WTC11 (cell line): Measurements from ENCODE around the gene PDRG1. TPM values are rescaled to one million over a fixed set of nuclear protein-coding genes. Genes with fewer than 3 reads are reported as not detected.

ENCODE experiments used
- ATAC-seq: fragments of 200-7000 bp; cut with Tn5 transposase; 2 replicates; pipeline ENCODE4 v1.10.0; 2021; ENCODE audit warnings: mild to moderate bottlenecking, moderate library complexity
- CTCF ChIA-PET: fragments of 300-600 bp; sonication (Branson Sonifier 250); formaldehyde crosslinking; loops from one replicate; lab custom pipeline; 2021; ENCODE audit warnings: antibody characterized with exemption; lab: Charles Lee
- POLR2A ChIA-PET: fragments of 350-600 bp; sonication (Branson Sonifier 250); formaldehyde crosslinking; loops from one replicate; lab custom pipeline; 2021; ENCODE audit warnings: antibody characterized with exemption; lab: Charles Lee
- DNase-seq: peaks from one replicate; pipeline ENCODE4 v3.0.0; 2021; ENCODE audit warnings: low spot score
- H3K27ac Mint-ChIP-seq: 2 replicates; pipeline ENCODE4 v1.8.0; 2021; ENCODE audit warnings: mixed read lengths
- H3K27me3 Mint-ChIP-seq: 2 replicates; pipeline ENCODE4 v1.8.0; 2021; ENCODE audit warnings: low read depth, mild to moderate bottlenecking, moderate library complexity, mixed read lengths
- H3K36me3 Mint-ChIP-seq: 2 replicates; pipeline ENCODE4 v1.8.0; 2021; ENCODE audit warnings: mixed read lengths
- H3K4me1 Mint-ChIP-seq: 2 replicates; pipeline ENCODE4 v1.8.0; 2022; ENCODE audit warnings: mixed read lengths
- H3K4me3 Mint-ChIP-seq: 2 replicates; pipeline ENCODE4 v1.8.0; 2021; ENCODE audit warnings: mild to moderate bottlenecking, moderate library complexity, mixed read lengths
- H3K9me3 Mint-ChIP-seq: 2 replicates; pipeline ENCODE4 v1.8.0; 2021; ENCODE audit warnings: mixed read lengths
- EMX1 ChIP-seq: fragments of 250-450 bp; sonication (Bioruptor Pico); IDR thresholded peaks from 2 replicates; pipeline ENCODE4 v1.8.0; 2021; ENCODE audit warnings: mild to moderate bottlenecking
- ETV6 ChIP-seq: sonication (generic); formaldehyde crosslinking; IDR thresholded peaks from 2 replicates; pipeline ENCODE4 v1.8.1; 2022; ENCODE audit warnings: mild to moderate bottlenecking, missing genetic modification reagents
- HMGA2 ChIP-seq: fragments of 250-450 bp; sonication (Bioruptor Pico); IDR thresholded peaks from 2 replicates; pipeline ENCODE4 v1.4.0; 2021; ENCODE audit warnings: mild to moderate bottlenecking, moderate library complexity
- KAT7 ChIP-seq: sonication (generic); formaldehyde crosslinking; IDR thresholded peaks from 2 replicates; pipeline ENCODE4 v1.8.1; 2023; ENCODE audit warnings: missing genetic modification reagents, mild to moderate bottlenecking, borderline replicate concordance
- PRRX2 ChIP-seq: fragments of 250-450 bp; sonication (Bioruptor Pico); IDR thresholded peaks from 2 replicates; pipeline ENCODE4 v1.8.0; 2021; ENCODE audit warnings: mild to moderate bottlenecking
- SMAD3 ChIP-seq: sonication (generic); formaldehyde crosslinking; IDR thresholded peaks from 2 replicates; pipeline ENCODE4 v1.8.0; 2022; ENCODE audit warnings: missing genetic modification reagents, mild to moderate bottlenecking, borderline replicate concordance
- SOX15 ChIP-seq: fragments of 250-450 bp; sonication (Bioruptor Pico); IDR thresholded peaks from 2 replicates; pipeline ENCODE4 v1.9.0; 2021; ENCODE audit warnings: mild to moderate bottlenecking
- USF1 ChIP-seq: sonication (generic); formaldehyde crosslinking; IDR thresholded peaks from 2 replicates; pipeline ENCODE4 v1.8.0; 2022; ENCODE audit warnings: mild to moderate bottlenecking, missing genetic modification reagents
- USF2 ChIP-seq: sonication (generic); formaldehyde crosslinking; IDR thresholded peaks from 2 replicates; pipeline ENCODE4 v1.8.1; 2023; ENCODE audit warnings: mild to moderate bottlenecking, missing genetic modification reagents, moderate library complexity
- ZNF396 ChIP-seq: fragments of 250-450 bp; sonication (Bioruptor Pico); IDR thresholded peaks from 2 replicates; pipeline ENCODE4 v1.8.0; 2021; ENCODE audit warnings: mild to moderate bottlenecking, moderate library complexity, borderline replicate concordance
- total RNA-seq: library from RNA; stranded (reverse); gene quantifications from 3 replicates; pipeline ENCODE4 v1.2.3, GENCODE V29; 2021
- TF ChIP-seq, protein P1 (sequence below): fragments of 250-450 bp; sonication (Bioruptor Pico); IDR thresholded peaks from 2 replicates; pipeline ENCODE4 v1.9.0; 2021; ENCODE audit warnings: mild to moderate bottlenecking
- TF ChIP-seq, protein P2 (sequence below): fragments of 200-600 bp; IDR thresholded peaks from 2 replicates; pipeline ENCODE4 v1.8.0; 2022; ENCODE audit warnings: antibody characterized with exemption
- TF ChIP-seq, protein P3 (sequence below): sonication (generic); formaldehyde crosslinking; IDR thresholded peaks from 2 replicates; pipeline ENCODE4 v1.8.1; 2022; ENCODE audit warnings: mild to moderate bottlenecking, missing genetic modification reagents, moderate library complexity, borderline replicate concordance
- TF ChIP-seq, protein P4 (sequence below): fragments of 250-450 bp; sonication (Bioruptor Pico); IDR thresholded peaks from 2 replicates; pipeline ENCODE4 v1.9.0; 2021; ENCODE audit warnings: moderate library complexity, mild to moderate bottlenecking, inconsistent platforms, borderline replicate concordance
- TF ChIP-seq, protein P5 (sequence below): fragments of 250-450 bp; sonication (Bioruptor Pico); conservative IDR thresholded peaks from 2 replicates; pipeline ENCODE4 v1.9.0; 2021; ENCODE audit warnings: mild to moderate bottlenecking

The PDRG1 gene
- total RNA-seq, 1 experiment from 2014 or later = 16.0 TPM

DNA sequence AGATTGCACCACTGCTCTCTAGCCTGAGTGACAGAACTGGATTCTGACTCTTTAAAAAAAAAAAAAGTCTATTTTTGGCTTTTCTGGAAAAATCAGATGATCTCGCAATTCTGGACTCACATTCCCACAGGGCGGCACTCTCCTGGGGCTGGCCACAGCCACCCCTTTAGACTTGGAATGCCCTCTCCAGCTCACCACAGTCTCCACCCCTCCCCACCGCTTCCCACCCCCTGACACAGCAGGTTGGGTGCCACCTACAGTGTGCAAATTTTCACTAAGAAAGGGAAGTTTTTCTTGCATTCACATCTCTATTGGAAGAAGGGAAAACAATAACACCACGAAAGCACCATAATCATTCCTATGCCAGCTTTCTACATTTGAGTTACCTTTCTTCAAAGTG is 15.4 kb downstream of the PDRG1 start:
- peaks cover 8% of the 10 kb centered on the region for H3K4me1 Mint-ChIP-seq
- DNase-seq = no peak

More for the DNA sequence above, 15.4 kb downstream of the PDRG1 start:
- CTCF ChIA-PET = interaction anchor here (1.0 to 4.1 kb wide), 10 partner anchors 8 to 90 kb away, joined by 3 to 69 read pairs (median 6); partner anchors contain the start of gene PDRG1
- Mint-ChIP-seq H3K9me3 (no peaks in the 10 kb centered on the region), H3K36me3 (no peaks in the 10 kb centered on the region), H3K4me3 (no peak overlapping the region), H3K27me3 (no peaks in the 10 kb centered on the region; the same call in 1 of the 2 replicates), H3K27ac (no peak overlapping the region)
- 0 out of 2 replicates have a peak, but pooled peaks have one; percentile 13 for ATAC-seq
- TF ChIP-seq HMGA2 (CRISPR knock-in tag) (no peak), USF2 (CRISPR knock-in tag) (no peak), EMX1 (CRISPR knock-in tag) (no peak), ZNF396 (CRISPR knock-in tag) (no peak), KAT7 (CRISPR knock-in tag) (no peak), SOX15 (CRISPR knock-in tag) (no peak), ETV6 (CRISPR knock-in tag) (no peak), SMAD3 (CRISPR knock-in tag) (no peak), PRRX2 (CRISPR knock-in tag) (no peak), USF1 (no peak)
- TF ChIP-seq, protein P1, sequence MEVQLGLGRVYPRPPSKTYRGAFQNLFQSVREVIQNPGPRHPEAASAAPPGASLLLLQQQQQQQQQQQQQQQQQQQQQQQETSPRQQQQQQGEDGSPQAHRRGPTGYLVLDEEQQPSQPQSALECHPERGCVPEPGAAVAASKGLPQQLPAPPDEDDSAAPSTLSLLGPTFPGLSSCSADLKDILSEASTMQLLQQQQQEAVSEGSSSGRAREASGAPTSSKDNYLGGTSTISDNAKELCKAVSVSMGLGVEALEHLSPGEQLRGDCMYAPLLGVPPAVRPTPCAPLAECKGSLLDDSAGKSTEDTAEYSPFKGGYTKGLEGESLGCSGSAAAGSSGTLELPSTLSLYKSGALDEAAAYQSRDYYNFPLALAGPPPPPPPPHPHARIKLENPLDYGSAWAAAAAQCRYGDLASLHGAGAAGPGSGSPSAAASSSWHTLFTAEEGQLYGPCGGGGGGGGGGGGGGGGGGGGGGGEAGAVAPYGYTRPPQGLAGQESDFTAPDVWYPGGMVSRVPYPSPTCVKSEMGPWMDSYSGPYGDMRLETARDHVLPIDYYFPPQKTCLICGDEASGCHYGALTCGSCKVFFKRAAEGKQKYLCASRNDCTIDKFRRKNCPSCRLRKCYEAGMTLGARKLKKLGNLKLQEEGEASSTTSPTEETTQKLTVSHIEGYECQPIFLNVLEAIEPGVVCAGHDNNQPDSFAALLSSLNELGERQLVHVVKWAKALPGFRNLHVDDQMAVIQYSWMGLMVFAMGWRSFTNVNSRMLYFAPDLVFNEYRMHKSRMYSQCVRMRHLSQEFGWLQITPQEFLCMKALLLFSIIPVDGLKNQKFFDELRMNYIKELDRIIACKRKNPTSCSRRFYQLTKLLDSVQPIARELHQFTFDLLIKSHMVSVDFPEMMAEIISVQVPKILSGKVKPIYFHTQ (CRISPR knock-in tag) = no peak
- TF ChIP-seq, protein P2, sequence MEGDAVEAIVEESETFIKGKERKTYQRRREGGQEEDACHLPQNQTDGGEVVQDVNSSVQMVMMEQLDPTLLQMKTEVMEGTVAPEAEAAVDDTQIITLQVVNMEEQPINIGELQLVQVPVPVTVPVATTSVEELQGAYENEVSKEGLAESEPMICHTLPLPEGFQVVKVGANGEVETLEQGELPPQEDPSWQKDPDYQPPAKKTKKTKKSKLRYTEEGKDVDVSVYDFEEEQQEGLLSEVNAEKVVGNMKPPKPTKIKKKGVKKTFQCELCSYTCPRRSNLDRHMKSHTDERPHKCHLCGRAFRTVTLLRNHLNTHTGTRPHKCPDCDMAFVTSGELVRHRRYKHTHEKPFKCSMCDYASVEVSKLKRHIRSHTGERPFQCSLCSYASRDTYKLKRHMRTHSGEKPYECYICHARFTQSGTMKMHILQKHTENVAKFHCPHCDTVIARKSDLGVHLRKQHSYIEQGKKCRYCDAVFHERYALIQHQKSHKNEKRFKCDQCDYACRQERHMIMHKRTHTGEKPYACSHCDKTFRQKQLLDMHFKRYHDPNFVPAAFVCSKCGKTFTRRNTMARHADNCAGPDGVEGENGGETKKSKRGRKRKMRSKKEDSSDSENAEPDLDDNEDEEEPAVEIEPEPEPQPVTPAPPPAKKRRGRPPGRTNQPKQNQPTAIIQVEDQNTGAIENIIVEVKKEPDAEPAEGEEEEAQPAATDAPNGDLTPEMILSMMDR = no peak
- TF ChIP-seq, protein P3, sequence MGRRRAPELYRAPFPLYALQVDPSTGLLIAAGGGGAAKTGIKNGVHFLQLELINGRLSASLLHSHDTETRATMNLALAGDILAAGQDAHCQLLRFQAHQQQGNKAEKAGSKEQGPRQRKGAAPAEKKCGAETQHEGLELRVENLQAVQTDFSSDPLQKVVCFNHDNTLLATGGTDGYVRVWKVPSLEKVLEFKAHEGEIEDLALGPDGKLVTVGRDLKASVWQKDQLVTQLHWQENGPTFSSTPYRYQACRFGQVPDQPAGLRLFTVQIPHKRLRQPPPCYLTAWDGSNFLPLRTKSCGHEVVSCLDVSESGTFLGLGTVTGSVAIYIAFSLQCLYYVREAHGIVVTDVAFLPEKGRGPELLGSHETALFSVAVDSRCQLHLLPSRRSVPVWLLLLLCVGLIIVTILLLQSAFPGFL = no peak
- TF ChIP-seq, protein P4, sequence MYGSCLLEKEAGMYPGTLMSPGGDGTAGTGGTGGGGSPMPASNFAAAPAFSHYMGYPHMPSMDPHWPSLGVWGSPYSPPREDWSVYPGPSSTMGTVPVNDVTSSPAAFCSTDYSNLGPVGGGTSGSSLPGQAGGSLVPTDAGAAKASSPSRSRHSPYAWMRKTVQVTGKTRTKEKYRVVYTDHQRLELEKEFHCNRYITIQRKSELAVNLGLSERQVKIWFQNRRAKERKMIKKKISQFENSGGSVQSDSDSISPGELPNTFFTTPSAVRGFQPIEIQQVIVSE = no peak
- TF ChIP-seq, protein P5, sequence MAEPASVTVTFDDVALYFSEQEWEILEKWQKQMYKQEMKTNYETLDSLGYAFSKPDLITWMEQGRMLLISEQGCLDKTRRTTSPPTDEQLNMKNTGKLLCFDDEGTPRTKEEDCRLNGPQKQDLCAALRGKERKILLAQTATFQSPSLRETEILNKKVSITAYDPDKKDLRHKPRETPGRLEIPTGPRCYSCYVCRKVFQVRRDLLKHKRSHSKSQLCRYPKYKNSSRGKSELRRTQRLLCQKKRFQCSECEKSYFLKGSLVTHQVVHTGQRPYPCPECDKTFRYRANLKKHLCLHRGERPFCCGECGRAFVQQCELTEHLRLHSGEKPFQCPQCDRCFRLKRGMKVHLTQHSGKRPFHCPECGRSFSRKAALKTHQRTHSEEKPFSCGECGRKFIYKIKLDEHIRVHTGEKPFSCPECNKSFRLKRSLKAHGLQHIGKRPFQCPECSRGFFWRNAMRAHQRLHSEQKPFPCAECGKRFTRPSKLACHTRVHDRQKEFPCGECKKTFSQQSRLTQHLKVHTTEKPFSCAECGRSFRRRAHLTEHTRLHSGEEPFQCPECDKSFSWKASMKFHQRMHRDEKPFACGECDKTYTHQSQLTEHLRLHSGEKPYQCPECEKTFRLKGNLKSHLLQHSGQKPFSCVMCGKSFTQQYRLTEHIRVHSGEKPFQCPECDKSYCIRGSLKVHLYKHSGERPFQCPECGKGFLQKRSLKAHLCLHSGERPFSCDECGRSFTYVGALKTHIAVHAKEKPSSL (CRISPR knock-in tag) = no peak
- POLR2A ChIA-PET = interaction anchor here (0.7 kb wide), 1 partner anchor 72 kb away, joined by 3 read pairs; no protein-coding TSS in a partner anchor
